ENCODE data around the gene TRIM71.
"Not testable (repeated sequence)": the region's sequence is repeated elsewhere in the genome, so short reads cannot be mapped to it uniquely, and the experiment has no call there.

TRIM71 gene

DNA sequence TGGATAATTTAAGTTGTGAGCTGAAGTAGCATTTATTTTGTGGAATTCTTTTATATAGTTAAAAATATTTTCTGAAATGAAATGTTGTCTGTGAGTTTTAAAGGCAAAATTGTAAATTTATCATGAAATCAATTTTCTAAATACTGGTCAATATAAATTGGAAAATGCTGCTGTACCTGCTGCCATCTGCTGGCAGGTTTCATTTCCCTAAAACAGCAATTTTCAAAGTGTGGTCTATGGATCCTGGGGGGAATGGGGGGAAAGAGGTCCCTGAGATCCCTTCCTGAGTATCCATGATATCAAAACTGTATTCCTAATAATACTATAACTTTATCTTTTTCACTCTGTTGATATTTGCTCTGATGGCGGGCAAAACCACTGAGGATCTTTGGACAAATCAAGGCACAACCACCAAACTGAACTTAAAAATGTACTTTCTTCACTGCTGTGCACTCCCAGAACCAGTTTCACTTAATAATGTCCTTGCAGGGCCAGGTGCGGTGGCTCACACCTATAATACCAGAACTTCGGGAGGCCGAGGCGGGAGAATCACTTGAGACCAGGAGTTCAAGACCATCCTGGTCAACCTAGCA is 116.4 kb downstream of the TRIM71 start:
- no peak for DNase-seq
- TF ChIP-seq, protein P1, sequence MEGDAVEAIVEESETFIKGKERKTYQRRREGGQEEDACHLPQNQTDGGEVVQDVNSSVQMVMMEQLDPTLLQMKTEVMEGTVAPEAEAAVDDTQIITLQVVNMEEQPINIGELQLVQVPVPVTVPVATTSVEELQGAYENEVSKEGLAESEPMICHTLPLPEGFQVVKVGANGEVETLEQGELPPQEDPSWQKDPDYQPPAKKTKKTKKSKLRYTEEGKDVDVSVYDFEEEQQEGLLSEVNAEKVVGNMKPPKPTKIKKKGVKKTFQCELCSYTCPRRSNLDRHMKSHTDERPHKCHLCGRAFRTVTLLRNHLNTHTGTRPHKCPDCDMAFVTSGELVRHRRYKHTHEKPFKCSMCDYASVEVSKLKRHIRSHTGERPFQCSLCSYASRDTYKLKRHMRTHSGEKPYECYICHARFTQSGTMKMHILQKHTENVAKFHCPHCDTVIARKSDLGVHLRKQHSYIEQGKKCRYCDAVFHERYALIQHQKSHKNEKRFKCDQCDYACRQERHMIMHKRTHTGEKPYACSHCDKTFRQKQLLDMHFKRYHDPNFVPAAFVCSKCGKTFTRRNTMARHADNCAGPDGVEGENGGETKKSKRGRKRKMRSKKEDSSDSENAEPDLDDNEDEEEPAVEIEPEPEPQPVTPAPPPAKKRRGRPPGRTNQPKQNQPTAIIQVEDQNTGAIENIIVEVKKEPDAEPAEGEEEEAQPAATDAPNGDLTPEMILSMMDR (IDR thresholded peaks at IDR 0.05; ENCODE audit: low read depth, low read length), result peak; percentile 58

DNA sequence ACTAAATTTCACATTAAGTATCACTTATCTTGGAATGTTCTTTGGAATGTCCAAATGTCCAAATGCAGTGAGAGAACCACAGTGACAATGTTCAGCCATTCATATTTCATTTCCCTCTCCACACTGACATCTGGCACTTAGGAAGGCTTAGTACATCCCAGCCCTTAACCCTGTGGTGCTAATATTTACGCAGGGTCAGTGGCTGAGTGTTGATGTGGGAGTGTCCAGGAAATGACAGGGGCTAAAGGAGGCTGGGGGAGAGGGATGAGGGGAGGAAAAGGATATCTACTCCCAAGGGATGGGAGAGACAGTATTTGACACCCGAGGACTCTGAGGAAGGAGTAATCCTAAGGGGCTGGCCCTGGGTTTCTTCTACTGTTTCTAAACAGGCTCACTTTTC is 119.5 kb downstream of the TRIM71 start:
- no peaks in the 10 kb centered on the region for H3K9me3 ChIP-seq
- no peak overlapping the region for H3K4me3 ChIP-seq (ENCODE audit: low read depth, low read length)
- H3K27me3 ChIP-seq, result no peaks in the 10 kb centered on the region
- TF ChIP-seq, protein P1 (IDR thresholded peaks at IDR 0.05; ENCODE audit: low read depth, low read length), result no peak
- H3K4me1 ChIP-seq, result no peaks in the 10 kb centered on the region
- DNase-seq, result no peak
- H3K36me3 ChIP-seq, result no peaks in the 10 kb centered on the region

More for the DNA sequence above, 116.4 kb downstream of the TRIM71 start:
- Histone ChIP-seq H3K9me3 (no peaks in the 10 kb centered on the region), H3K27me3 (no peaks in the 10 kb centered on the region), H3K36me3 (no peaks in the 10 kb centered on the region), H3K4me1 (no peaks in the 10 kb centered on the region), H3K4me3 (ENCODE audit: low read depth, low read length) (no peak overlapping the region)

DNA sequence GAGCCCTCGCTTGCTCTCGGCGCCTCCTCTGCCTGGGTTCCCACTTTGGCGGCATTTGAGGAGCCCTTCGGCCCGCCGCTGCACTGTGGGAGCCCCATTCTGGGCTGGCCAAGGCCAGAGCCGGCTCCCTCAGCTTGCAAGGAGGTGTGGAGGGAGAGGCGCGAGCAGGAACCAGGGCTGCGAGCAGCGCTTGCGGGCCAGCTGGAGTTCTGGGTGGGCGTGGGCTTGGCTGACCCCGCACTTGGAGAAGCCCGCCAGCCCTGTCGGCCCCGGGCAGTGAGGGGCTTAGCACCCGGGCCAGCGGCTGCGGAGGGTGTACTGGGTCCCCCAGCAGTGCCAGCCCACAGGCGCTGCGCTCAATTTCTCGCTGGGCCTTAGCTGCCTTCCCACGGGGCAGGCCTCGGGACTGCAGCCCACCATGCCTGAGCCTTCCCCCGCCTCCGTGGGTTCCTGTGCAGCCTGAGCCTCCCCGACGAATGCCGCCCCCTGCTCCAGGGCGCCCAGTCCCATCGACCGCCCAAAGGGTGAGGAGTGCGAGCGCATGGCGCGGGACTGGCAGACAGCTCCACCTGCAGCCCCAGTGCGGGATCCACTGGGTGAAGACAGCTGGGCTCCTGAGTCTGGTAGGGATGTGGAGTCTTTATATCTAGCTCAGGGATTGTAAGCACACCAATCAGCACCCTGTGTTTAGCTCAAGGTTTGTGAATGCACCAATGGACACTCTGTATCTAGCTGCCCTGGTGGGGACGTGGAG is 121.9 kb downstream of the TRIM71 start:
- H3K4me3 ChIP-seq (ENCODE audit: low read depth, low read length); H3K4me1 ChIP-seq; H3K9me3 ChIP-seq; H3K27me3 ChIP-seq; DNase-seq; H3K36me3 ChIP-seq: not testable (repeated sequence)

DNA sequence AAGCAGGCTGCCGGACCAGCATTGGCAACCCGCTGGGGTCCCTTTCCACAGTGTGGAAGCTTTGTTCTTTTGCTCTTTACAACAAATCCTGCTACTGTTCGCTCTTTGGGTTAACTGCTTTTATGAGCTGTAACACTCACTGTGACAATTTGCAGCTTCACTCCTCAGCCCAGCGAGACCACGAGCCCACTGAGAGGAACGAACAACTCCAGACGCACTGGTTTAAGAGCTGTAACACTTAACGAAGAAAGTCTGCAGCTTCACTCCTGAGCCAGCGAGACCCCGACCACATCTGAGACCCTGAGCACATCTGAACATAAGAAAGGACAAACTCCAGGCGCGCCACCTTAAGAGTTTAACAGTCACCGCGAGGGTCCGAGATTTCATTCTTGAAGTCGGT is 122.9 kb downstream of the TRIM71 start:
- no peaks in the 10 kb centered on the region for H3K36me3 ChIP-seq

DNA sequence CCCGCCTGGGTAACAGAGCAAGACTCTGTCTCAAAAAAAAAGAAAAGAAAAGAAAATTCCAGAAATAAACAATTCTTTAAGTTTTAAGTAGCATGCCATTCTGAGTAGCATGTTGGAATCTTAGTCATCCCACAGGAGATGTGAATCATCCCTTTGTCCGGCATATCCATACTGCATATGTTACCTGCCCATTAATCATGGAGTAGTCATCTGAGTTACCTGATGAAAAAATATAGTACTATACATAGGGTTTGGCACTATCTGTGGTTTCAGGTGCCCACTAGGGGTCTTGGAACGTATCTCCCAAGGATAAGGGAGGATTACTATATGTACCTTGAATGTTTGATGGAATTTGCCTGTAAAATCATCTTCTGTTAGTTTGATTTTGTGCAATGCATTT is 127.3 kb downstream of the TRIM71 start:
- TF ChIP-seq, protein P1 (IDR thresholded peaks at IDR 0.05; ENCODE audit: low read depth, low read length), result no peak
- DNase-seq, result no peak
- no peaks in the 10 kb centered on the region for H3K27me3 ChIP-seq
- no peaks in the 10 kb centered on the region for H3K9me3 ChIP-seq
- no peaks in the 10 kb centered on the region for H3K36me3 ChIP-seq
- no peaks in the 10 kb centered on the region for H3K4me1 ChIP-seq
- H3K4me3 ChIP-seq (ENCODE audit: low read depth, low read length), result no peak overlapping the region

More for the DNA sequence above, 122.9 kb downstream of the TRIM71 start:
- Histone ChIP-seq H3K4me3 (ENCODE audit: low read depth, low read length) (no peak overlapping the region), H3K27me3 (no peaks in the 10 kb centered on the region), H3K9me3 (no peaks in the 10 kb centered on the region), H3K4me1 (no peaks in the 10 kb centered on the region)
- TF ChIP-seq, protein P1 (IDR thresholded peaks at IDR 0.05; ENCODE audit: low read depth, low read length), result no peak
- DNase-seq, result no peak

DNA sequence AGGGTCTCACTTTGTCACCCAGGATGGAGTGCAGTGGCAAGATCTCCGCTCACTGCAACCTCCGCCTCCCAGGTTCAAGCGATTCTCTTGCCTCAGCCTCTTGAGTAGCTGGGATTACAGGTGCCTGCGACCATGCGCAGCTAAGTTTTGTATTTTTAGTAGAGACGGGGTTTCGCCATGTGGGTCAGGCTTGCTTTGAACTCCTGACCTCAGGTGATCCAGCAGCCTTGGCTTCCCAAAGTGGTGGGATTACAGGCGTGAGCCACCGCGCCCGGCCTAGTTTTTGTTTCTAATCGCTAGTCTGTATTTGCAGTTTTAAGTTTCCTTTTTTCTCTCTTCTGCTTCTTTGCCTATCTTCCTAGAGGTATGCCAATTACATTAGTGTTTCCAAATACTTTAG is 127.8 kb downstream of the TRIM71 start:
- H3K9me3 ChIP-seq; H3K27me3 ChIP-seq; H3K4me3 ChIP-seq (ENCODE audit: low read depth, low read length); H3K4me1 ChIP-seq; DNase-seq; H3K36me3 ChIP-seq: not testable (repeated sequence)

DNA sequence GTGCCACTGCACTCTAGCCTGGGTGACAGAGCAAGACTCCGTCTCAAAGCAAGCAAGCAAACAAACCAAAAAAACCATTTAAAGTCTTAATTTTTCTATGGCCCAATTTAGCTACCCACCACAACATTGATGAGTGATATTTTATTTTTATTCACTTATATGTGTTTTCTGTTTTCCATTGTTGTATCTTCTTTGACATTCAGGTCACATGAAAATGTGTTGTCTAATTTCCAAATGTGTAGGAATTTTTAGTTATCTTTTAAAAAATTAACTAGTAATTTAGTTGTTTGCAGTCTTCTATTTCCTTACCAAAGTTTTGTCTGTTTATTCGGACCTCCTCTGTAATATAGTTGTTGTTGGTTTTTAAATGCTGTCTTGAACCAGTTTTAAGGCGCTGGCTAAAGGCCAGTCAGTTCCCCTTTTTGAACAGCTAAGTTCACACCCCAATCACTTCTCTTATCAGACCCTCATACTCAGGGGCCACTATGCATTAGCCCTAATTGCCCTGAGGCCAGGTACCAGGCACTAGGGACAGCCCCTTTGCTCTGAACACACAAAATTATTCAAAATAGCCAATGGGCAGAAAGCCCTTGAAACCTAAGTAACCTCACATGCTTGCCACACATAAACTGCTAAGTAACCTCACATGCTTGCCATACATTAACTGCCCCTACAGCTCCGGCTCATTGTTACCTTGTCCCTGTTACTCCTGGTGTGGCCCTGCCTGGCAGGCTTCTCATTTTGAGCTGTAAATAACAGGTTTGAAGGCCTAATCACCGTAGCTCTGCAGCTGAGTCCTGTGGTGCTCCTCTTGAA is 129.4 kb downstream of the TRIM71 start:
- Histone ChIP-seq H3K9me3 (no peaks in the 10 kb centered on the region), H3K36me3 (no peaks in the 10 kb centered on the region), H3K4me1 (no peaks in the 10 kb centered on the region), H3K4me3 (ENCODE audit: low read depth, low read length) (no peak overlapping the region), H3K27me3 (no peaks in the 10 kb centered on the region)
- no peak for DNase-seq
- TF ChIP-seq, protein P1 (IDR thresholded peaks at IDR 0.05; ENCODE audit: low read depth, low read length), result no peak

Measured in BE2C (cell line).